Stimulated activated CD8-positive, alpha-beta memory T cell treated with anti-CD3 and anti-CD28 coated beads, Interleukin-12 subunit alpha, Interleukin-12 subunit beta, amount 100 ng/mL, for 24 hours (primary cell): ENCODE data around the gene TK1.

Experiments
- DNase-seq: peaks from one replicate; pipeline ENCODE4 v3.0.0-alpha.2; 2020; ENCODE audit errors: extremely low read depth

TK1 gene

GRCh38 chr17:78133971-78134898 is 52.6 kb downstream of the TK1 start:
- DNase-seq = no peak

GRCh38 chr17:78133179-78133951 is 53.5 kb downstream of the TK1 start:
- no peak for DNase-seq

- no peak for DNase-seq
Observed at GRCh38 chr17:78132767-78133178, 54.1 kb downstream of the TK1 start.

- no peak for DNase-seq
Observed at GRCh38 chr17:78132084-78132676, 54.7 kb downstream of the TK1 start.

GRCh38 chr17:78131172-78132083 is 55.4 kb downstream of the TK1 start:
- DNase-seq = no peak

GRCh38 chr17:78130437-78131101 is 56.3 kb downstream of the TK1 start, which contains the start of gene TMC8:
TMC8 (plus strand) TSS chr17:78130771; CDS start chr17:78131589, 818 bp downstream.
- no peak for DNase-seq

- no peak for DNase-seq
Observed at GRCh38 chr17:78130090-78130436, 56.8 kb downstream of the TK1 start.

- DNase-seq = no peak
Observed at GRCh38 chr17:78129351-78130089, 57.3 kb downstream of the TK1 start.

- DNase-seq = no peak
Observed at GRCh38 chr17:78128551-78129350, 58.1 kb downstream of the TK1 start, which contains the start of gene TMC6. TMC6 (minus strand) TSS chr17:78128755; CDS start chr17:78126832, 1,923 bp downstream.

- no peak for DNase-seq
Observed at GRCh38 chr17:78127888-78128550, 58.8 kb downstream of the TK1 start.

GRCh38 chr17:78127239-78127887 is 59.5 kb downstream of the TK1 start:
- no peak for DNase-seq

- DNase-seq = no peak
Observed at GRCh38 chr17:78126895-78127238, 60.0 kb downstream of the TK1 start.

- DNase-seq = no peak
Observed at GRCh38 chr17:78125976-78126894, 60.6 kb downstream of the TK1 start.

- DNase-seq = no peak
Observed at GRCh38 chr17:78125138-78125913, 61.5 kb downstream of the TK1 start.

GRCh38 chr17:78124836-78125137 is 62.1 kb downstream of the TK1 start:
- no peak for DNase-seq
